CD4-positive, alpha-beta T cell treated with Interferon gamma for 1 hour (primary cell): ENCODE data around the gene PERCC1.

Experiments
- DNase-seq: peaks from one replicate; pipeline ENCODE4 v3.0.0-alpha.2; 2020

Gene PERCC1

DNA sequence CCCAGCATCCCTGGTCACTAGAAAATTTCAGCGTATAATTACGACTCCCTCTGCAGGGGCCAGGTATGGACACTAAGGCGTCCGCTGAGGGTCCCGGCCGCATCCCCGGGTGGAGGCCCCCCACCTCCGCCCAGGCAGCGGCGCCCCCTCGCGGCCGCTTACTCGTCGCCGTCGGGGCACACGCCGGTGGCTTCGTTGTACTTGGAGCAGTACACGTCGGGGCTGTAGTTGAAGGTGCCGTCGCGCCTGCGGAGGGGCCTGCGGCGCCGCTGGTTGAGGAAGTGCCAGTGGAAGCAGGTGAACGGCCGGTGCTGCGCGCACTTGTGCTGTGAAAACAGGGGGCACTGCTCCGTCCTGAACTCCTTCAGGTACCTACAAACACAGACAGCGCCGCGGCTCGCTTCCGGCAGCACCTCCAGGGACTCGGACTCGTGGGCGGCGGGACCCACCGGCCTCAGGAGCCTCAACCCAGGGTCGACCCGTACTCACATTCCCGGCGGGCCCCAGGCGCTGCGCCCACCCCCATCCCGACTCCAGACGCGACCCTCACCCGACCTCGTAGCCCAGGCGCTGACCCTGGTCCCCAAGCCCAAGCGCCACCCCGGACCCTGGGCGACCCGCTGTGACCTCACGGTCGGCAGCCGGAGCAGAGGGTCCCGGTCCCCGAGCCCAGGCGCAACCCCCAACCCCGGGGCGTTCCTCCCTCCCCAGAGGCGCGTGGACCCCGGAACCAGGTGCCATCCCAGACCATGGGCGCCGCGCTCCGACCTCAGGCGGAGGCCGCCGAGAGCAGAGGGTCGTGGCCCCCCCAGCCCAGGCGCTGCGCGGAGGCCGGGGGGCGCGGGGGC lies 17.0 kb upstream of the PERCC1 start:
- DNase-seq, result peak; percentile 71

DNA sequence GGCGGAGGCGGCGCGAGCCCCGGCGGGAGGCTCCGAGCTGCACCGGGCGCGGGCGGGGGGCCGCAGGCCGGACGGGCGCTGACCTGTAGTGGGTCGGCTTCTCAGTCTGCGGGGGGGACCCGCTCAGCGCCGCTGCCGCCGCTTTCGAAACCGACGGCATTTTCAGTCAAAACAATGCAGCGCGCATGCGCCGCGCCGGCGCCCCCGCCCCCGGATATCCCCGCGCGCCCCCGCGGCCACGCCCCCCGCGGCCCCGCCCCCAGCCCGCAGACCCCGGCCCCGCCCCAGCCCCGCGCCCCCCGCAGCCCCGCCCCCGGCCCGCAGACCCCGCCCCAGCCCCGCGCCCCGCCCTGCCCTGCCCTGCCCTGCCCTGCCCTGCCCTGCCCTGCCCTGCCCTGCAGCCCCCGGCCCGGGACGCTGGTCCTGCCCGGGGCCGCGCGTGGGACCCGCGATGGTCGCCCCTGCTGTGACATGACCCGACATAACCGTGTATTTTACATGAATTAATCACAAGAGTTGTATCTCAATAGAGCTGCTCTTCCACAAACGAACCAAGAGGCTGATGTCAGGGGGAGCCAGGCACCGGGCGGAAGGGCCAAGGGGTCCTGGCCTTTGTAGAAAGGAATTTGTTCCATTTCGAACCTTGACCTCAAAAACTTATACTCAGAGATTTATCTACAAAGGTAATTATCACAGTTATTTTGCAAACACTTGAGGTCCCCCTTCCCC lies 16.2 kb upstream of the PERCC1 start, which contains the start of gene UNKL:
UNKL (minus strand) TSS at position 173 of the 729 bp plus-strand sequence; CDS start at position 160, 13 bp downstream.
- DNase-seq, result peak; percentile 82

DNA sequence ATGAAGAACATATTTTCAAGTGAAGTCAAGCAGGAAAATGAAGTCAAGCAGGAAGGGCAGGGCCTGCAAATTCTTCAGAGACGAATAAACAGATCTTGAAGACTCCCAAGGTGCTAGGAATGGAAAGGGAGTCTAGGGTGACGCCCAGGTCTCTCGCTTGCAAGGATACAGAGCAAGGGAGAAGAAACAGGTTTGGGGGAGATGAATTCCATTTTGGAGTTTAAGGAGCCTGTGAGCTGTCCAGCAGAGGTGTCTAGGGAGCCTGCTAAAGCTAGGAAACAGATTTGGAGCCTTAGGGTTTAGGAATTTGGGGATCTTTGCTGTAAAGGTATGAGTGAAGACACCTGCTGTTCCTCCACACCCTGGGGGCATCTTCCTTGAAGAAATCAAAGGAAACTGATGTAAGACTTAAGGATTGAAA lies 14.3 kb upstream of the PERCC1 start:
- DNase-seq, result no peak

GRCh38 chr16:1420111-1420539 lies 10.8 kb upstream of the PERCC1 start:
- DNase-seq, result no peak

DNA sequence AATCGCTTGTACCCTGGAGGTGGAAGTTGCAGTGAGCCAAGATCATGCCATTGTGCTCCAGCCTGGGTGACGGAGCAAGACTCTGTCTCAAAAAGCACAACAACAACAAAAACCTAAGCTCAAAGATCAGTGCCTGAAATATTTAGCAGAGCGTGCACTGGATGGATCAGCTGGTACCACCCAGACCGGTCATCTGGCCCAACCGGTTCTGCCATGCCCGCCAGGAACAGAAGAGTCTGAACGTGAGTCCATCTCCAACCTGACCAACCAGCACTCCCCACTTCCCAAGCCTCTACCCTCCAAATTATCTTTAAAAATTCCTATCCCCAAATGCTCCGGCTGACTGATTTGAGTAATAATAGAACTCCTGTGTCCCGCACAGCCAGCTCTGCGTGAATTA lies 8.8 kb upstream of the PERCC1 start:
- DNase-seq, result no peak

GRCh38 chr16:1424028-1424427 lies 6.8 kb upstream of the PERCC1 start:
- no peak for DNase-seq

GRCh38 chr16:1425616-1426370 lies 5.1 kb upstream of the PERCC1 start:
- no peak for DNase-seq

GRCh38 chr16:1426734-1427471 lies 4.0 kb upstream of the PERCC1 start:
- DNase-seq, result no peak

DNA sequence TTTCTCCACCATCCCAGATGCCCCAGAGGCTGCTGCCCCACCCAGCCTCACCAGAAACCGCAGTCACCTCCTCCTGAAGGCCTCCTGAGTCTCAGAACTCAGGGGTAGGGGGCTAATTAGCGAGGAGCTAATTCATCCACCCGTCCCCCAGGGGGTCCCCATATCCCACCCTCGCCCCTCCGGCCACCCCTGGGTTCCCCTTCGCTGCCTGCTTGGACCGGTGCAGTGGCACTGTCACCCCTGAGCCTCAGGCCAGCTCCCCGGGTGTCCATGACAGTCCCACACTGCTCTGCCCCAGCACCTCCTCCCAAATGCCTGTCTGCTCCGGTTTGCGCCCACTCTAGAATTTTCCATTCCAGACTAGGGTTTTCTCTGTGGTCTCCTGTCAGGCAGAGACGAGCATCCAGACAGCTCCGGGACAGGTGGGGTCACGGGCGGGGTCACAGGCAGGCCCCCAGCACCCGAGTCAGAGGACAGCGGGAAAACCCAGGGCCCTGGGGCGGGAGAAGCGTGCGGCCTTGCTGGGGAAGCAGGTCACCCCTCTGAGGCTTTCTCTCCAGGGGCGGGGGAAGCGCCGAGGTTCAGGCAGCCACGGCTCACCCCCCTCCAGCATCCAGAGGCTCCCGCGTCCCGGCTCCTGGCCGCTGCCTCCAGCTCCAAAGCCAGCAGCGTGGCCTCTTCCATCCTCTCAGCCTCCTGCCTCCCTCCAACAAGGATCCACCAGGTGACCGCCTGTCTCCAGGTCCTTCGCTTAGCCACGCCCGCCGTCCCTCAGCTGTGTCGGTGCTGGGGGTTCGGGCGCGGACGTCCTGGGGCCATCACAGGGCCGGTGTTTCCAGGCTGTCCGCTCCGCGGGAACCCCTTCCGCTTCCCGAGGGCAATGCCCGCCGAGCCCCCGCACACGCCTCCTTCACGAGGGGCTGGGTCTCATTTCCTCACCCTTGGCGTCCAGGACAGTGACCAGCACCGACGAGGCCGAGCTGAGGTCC lies 3.1 kb upstream of the PERCC1 start:
- DNase-seq, result no peak

GRCh38 chr16:1428511-1428910 lies 2.4 kb upstream of the PERCC1 start:
- peak; percentile 53 for DNase-seq

- DNase-seq, result no peak
These were observed 1.9 kb upstream of the PERCC1 start for GRCh38 chr16:1429012-1429411.

DNA sequence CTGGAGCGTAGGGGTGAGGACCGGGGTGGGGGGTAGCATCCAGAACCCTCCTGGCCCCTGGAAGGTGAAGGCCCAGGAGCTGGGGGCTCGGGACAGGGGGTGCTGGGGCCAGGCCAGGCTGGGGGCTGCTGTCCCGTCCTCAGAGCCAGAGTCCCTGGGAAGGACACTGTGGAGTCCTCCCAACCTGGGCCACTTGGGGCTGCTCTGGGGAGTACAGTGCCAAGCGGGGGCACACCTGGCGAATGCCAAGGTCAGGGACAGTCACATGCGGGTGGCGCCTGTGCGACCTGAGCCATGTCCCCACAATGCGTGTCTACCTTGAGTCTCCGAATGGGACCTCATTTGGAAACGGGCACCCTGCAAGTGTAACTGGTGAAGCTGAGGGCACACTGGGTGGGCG lies 1.2 kb upstream of the PERCC1 start:
- no peak for DNase-seq

DNA sequence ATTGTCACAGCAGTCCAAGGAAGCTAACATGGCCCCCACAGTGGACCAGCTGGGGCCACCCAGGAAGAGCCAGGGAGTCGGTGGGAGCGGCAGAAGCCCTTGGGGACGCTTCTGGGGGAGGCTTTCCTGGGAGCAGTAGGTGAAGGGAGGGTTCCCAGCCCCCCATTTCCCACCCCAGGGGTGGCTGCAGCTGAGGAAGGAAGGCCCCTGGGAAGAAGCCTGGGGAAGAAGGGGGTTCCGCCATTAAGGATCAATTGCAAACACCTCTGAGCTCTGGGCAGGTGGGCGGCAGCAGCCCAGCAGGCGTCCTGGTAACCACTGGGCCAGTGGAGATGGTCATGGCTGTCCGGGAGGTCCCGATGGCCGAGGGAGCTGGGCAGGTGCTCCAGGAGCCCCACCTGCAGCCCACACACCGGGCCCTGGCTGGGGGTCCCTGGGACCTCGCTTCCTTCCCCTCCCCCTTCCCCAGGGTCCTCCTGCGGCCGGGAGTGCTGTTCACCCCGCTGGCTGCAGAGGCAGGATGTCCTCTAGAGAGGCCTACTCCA lies 592 bp upstream of the PERCC1 start:
- no peak for DNase-seq

DNA sequence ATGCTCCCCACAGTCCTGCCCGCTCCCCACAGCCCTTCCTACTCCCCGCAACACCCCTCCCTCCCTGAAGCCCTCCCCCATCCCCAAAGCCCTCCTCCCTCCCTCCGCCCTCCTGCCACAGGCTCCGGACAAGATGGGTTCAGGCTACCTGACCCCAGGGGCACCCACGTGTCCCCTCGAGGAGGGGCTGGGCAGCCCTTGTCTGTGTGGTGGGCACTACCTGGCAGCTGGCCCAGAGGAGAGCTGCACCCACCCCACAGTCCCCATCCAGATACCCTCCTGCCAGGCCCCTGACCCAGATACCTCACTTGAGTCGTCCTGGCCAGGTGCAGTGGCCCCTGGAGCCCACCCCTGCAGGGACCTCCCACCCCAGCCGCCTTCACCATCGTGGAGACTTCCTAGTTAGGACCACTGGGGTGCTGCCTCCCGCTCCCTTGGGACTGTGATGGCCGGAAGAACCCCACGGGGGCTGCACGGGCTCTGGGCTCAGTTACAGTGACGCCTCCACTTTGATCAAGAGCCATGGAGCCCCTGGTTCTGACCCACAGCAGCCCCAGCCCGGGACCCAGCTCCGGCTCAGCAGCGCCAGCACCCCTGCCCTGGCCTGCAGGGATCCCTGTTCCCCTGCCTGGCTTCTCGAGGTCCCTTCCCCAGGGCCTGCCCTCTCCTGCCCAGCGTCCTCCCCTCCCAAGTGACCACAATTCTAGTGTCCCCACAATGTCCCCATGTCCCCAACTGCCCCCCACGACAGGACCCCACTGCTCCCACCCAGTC lies 806 bp downstream of the PERCC1 start:
- DNase-seq, result no peak

DNA sequence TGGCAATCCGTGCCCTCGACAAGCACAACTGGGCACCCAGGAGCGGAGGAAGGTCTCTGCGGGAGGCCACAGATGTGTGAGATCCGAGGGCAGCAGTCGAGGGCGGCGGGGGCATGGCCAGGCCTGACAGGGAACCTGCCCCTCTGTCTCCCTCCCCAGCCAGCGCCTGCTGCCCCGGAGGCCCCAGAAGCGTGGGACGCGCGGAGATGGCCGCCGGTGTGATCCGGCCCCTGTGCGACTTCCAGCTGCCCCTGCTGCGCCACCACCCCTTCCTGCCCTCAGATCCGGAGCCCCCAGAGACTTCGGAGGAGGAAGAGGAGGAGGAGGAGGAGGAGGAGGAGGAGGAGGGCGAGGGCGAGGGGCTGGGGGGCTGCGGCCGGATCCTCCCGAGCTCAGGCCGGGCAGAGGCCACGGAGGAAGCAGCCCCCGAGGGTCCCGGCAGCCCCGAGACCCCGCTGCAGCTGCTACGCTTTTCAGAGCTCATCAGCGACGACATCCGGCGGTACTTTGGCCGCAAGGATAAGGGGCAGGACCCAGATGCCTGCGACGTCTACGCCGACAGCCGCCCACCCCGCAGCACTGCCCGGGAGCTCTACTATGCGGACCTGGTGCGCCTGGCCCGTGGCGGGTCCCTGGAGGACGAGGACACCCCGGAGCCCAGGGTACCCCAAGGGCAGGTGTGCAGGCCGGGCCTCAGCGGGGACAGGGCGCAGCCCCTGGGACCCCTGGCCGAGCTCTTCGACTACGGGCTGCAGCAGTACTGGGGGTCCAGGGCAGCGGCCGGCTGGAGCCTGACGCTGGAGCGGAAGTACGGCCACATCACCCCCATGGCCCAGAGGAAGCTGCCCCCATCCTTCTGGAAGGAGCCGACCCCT lies 1.7 kb downstream of the PERCC1 start:
- DNase-seq, result no peak

DNA sequence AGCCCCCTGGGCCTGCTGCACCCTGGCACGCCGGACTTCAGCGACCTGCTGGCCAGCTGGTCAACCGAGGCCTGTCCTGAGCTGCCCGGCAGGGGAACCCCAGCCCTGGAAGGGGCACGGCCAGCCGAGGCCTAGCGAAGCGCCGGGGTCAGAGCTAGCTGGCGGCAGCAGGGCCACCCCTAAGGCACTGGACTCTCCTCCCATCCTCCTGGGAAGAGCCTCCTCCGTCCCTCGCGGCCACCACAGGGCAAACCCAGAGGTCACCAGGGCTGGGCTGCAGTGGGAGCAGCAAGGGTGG lies 2.3 kb downstream of the PERCC1 start:
- no peak for DNase-seq

GRCh38 chr16:1433756-1434155 lies 2.9 kb downstream of the PERCC1 start:
- no peak for DNase-seq

DNA sequence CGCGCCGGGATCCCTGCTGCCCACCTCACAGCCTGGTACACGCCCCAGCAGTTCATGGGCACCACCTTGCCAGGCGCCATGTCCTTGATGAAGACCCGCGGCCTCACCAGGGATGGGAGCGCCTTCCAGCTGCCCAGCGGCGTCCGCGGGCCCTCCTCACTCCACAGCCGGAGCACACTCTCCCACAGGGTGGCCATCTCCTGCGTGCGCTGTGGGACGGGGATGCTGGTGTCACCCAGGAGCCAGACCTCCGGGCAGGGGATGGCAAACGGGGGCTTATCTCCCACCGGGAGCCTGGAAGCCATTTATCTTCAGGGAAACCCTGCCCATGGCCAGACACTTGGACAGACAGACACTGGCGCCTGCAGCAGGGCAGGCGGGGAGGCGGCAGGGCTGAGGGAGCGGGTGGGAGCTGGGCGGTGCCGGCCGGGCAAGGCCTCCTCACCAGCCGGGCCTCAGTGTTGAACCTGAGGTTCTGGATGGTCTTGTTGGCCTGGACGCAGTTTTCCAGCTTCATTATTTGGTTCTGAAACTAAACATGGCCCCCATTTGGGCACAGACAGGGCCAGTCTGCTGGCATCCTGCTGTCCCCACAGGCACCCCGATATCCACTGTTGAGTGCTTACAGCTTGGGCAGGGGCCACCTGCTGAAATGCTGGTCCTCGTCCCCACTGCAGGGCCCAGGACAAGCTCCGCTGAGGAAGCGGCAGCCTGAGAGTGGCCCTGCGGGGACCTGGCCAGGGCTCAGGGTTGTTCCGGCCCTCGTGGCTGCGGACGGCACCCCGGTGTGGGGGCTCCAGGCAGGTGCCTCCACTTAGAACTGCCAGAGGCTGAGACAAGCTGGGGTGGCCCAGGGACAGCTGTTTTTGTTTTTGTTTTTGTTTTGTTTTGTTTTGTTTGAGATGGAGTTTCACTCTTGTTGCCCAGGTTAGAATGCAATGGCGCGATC lies 4.0 kb downstream of the PERCC1 start:
- no peak for DNase-seq
